HEK293 (cell line): ENCODE results near the gene CHD5.
A peak's percentile ranks its signal among the peaks of the same experiment; 100 is the strongest.

Source experiments
- CTCF ChIA-PET: fragments of 350-600 bp; formaldehyde crosslinking; extraction: SDS; loops from one replicate; lab custom pipeline; 2021; ENCODE audit warnings: antibody characterized with exemption; lab: Yijun Ruan, JAX
- POLR2A ChIA-PET: fragments of 300-600 bp; formaldehyde crosslinking; extraction: SDS; loops from one replicate; lab custom pipeline; 2020; ENCODE audit warnings: antibody characterized with exemption, inconsistent platforms; lab: Yijun Ruan, JAX
- H3K27ac ChIP-seq: fragments of 200-500 bp; sonication (Bioruptor generic); 2 replicates; pipeline ENCODE4 v1.5.1; 2014; ENCODE audit warnings: low read depth, low read length, control low read depth, inconsistent platforms; ENCODE audit errors: extremely low read depth
- H3K36me3 ChIP-seq, 2 experiments: fragments of 200-500 bp in 1 of 2; sonication (Bioruptor generic) in 1 of 2; 1 replicate in 1 of 2; 2 replicates in 1 of 2; pipeline ENCODE4 v1.5.1; 2014 to 2017; ENCODE audit warnings: inconsistent platforms in 2 of 2, low read length in 2 of 2; ENCODE audit not compliant: control insufficient read depth in 2 of 2, insufficient read depth in 1 of 2
- H3K4me1 ChIP-seq: fragments of 200-500 bp; sonication (Bioruptor generic); 2 replicates; pipeline ENCODE4 v1.5.1; 2014; ENCODE audit warnings: mild to moderate bottlenecking, low read length, inconsistent platforms; ENCODE audit not compliant: control insufficient read depth, insufficient read depth
- H3K4me3 ChIP-seq: 2 replicates; pipeline ENCODE4 v1.5.1; 2011; ENCODE audit warnings: low read depth, mild to moderate bottlenecking, control low read depth, low read length, moderate library complexity
- H3K9me3 ChIP-seq: fragments of 200-500 bp; sonication (Bioruptor generic); 2 replicates; pipeline ENCODE4 v1.5.1; 2014; ENCODE audit warnings: low read depth, low read length, inconsistent platforms; ENCODE audit not compliant: control insufficient read depth, insufficient read depth
- GLIS2 ChIP-seq: fragments of 450-650 bp; formaldehyde crosslinking; IDR thresholded peaks from 2 replicates; pipeline ENCODE4 v1.5.1; 2016; ENCODE audit warnings: missing biosample characterization, missing genetic modification characterization
- SCRT2 ChIP-seq: fragments of 450-650 bp; formaldehyde crosslinking; IDR thresholded peaks from 2 replicates; pipeline ENCODE4 v1.5.1; 2016; ENCODE audit warnings: missing biosample characterization, missing genetic modification characterization
- TRIM28 ChIP-seq: IDR thresholded peaks from 2 replicates; pipeline ENCODE4 v1.6.1; 2011; ENCODE audit warnings: low read length, control low read depth, borderline replicate concordance
- ZNF121 ChIP-seq: fragments of 450-650 bp; formaldehyde crosslinking; IDR thresholded peaks from 2 replicates; pipeline ENCODE4 v1.5.1; 2016; ENCODE audit warnings: missing biosample characterization, missing genetic modification characterization
- ZNF23 ChIP-seq: fragments of 450-650 bp; formaldehyde crosslinking; IDR thresholded peaks from 2 replicates; pipeline ENCODE4 v1.5.1; 2016; ENCODE audit warnings: missing biosample characterization, missing genetic modification characterization, borderline replicate concordance
- ZNF266 ChIP-seq: fragments of 450-650 bp; formaldehyde crosslinking; IDR thresholded peaks from 2 replicates; pipeline ENCODE4 v1.5.1; 2016; ENCODE audit warnings: missing biosample characterization, missing genetic modification characterization, low read depth
- ZNF292 ChIP-seq: fragments of 450-650 bp; formaldehyde crosslinking; IDR thresholded peaks from 2 replicates; pipeline ENCODE4 v1.5.1; 2016; ENCODE audit warnings: low read depth, missing biosample characterization, missing genetic modification characterization, borderline replicate concordance
- ZNF473 ChIP-seq: fragments of 450-650 bp; formaldehyde crosslinking; IDR thresholded peaks from 2 replicates; pipeline ENCODE4 v1.5.1; 2017; ENCODE audit warnings: missing biosample characterization, missing genetic modification characterization
- TF ChIP-seq, protein P1 (sequence below): fragments of 450-650 bp; formaldehyde crosslinking; IDR thresholded peaks from 2 replicates; pipeline ENCODE4 v1.5.1; 2017; ENCODE audit warnings: missing biosample characterization, missing genetic modification characterization
- TF ChIP-seq, protein P2 (sequence below): fragments of 450-650 bp; formaldehyde crosslinking; IDR thresholded peaks from 2 replicates; pipeline ENCODE4 v1.5.1; 2016; ENCODE audit warnings: missing biosample characterization, missing genetic modification characterization
- TF ChIP-seq, protein P3 (sequence below): fragments of 450-650 bp; formaldehyde crosslinking; IDR thresholded peaks from 2 replicates; pipeline ENCODE4 v1.5.1; 2016; ENCODE audit warnings: missing biosample characterization, missing genetic modification characterization
- TF ChIP-seq, protein P4 (sequence below): fragments of 450-650 bp; formaldehyde crosslinking; IDR thresholded peaks from 2 replicates; pipeline ENCODE4 v1.5.1; 2016; ENCODE audit warnings: missing biosample characterization, missing genetic modification characterization, borderline replicate concordance
- TF ChIP-seq, protein P5 (sequence below): fragments of 450-650 bp; formaldehyde crosslinking; IDR thresholded peaks from 2 replicates; pipeline ENCODE4 v1.5.1; 2016; ENCODE audit warnings: missing biosample characterization, missing genetic modification characterization

CHD5 gene

DNA sequence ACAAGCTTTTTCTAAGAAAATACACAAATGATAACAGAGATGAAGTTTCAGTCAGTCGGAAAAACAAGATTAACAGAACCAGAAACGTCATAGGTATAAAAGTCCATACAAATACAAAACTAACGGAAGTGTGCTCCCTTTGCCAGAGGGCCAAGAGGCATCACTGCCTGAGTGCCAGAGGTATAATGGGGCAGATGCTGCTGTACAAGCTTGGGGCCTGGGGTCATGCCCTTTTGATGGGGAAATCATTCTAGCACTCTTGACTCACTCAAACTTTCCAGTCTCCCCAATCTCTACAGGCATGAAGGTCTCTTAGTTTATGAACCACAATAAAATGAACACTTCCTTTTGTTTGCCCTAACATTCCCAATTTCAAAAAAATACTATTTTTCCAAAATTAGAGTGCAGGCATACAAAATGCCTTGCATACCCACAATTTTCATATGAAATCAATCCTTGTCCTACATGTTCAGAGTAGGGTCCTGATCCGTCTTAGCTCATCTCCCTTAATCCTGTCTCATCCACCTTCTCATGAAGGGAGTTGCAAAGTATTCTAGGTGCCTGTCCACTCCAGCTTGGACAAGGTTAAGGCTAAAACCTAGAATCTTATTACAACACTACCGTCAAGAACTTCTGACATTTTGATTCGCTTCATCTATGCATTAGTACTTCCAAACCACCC is 17.8 kb upstream of the CHD5 start (continued):
- TF ChIP-seq, protein P1, sequence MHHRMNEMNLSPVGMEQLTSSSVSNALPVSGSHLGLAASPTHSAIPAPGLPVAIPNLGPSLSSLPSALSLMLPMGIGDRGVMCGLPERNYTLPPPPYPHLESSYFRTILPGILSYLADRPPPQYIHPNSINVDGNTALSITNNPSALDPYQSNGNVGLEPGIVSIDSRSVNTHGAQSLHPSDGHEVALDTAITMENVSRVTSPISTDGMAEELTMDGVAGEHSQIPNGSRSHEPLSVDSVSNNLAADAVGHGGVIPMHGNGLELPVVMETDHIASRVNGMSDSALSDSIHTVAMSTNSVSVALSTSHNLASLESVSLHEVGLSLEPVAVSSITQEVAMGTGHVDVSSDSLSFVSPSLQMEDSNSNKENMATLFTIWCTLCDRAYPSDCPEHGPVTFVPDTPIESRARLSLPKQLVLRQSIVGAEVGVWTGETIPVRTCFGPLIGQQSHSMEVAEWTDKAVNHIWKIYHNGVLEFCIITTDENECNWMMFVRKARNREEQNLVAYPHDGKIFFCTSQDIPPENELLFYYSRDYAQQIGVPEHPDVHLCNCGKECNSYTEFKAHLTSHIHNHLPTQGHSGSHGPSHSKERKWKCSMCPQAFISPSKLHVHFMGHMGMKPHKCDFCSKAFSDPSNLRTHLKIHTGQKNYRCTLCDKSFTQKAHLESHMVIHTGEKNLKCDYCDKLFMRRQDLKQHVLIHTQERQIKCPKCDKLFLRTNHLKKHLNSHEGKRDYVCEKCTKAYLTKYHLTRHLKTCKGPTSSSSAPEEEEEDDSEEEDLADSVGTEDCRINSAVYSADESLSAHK (tag by site-specific recombination), result no peak
- TF ChIP-seq TRIM28 (no peak), SCRT2 (no peak)

DNA sequence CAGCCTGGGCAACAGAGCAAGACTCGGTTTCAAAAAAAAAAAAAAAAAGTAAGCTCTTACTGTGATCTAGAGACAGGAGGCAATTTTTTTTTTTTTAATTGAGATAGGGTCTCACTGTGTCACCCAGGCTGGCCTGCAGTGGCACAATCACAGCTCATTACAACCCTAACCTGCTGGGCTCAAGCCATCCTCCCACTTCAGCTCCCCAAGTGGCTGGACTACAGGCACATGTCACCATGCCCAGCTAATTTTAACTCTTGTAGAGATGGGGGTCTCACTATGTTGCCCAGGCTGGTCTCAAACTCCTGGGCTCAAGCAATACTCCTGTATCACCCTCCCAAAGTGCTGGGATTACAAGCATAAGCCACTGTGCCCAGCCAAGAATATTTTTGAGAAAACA is 11.8 kb upstream of the CHD5 start:
- H3K27ac ChIP-seq, result no peak overlapping the region
- CTCF ChIA-PET, result interaction anchor here (0.6 to 0.8 kb wide), 2 partner anchors 13 to 86 kb away, joined by 3 to 5 read pairs; no protein-coding TSS in a partner anchor
- H3K36me3 ChIP-seq, result peaks cover 74 to 97% of the 10 kb centered on the region in 2 experiments
- POLR2A ChIA-PET, result interaction anchor here (0.7 to 1.1 kb wide), 3 partner anchors 15 to 849 kb away, joined by 3 to 5 read pairs (median 4); no protein-coding TSS in a partner anchor
- no peak for TF ChIP-seq ZNF266 (tag by site-specific recombination)
- peak; percentile 58; the same call in 1 of the 2 replicates for TF ChIP-seq ZNF121 (tag by site-specific recombination)
- no peak overlapping the region for H3K4me3 ChIP-seq
- no peaks in the 10 kb centered on the region for H3K4me1 ChIP-seq
- H3K9me3 ChIP-seq, result no peaks in the 10 kb centered on the region

DNA sequence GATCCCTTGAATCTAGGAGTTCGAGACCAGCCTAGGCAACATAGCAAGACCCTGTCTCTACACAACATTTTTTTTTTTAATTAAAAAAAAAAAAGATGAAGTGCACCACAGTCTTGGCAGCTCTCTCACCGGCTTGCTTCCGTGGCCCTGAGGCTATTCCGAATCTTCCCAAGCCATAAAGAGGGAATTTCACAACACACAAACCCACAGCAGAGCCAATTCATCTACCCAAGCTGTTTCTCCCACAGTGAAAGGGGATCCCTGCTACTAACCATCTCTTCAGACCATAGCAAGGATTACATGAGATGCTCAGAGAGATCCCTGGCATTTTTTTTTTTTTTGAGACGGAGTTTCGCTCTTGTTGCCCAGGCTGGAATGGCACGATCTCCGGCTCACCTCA is 8.3 kb upstream of the CHD5 start:
- ChIA-PET CTCF (interaction anchor here (0.6 to 1.6 kb wide), 7 partner anchors 11 to 390 kb away, joined by 3 to 7 read pairs (median 4); no protein-coding TSS in a partner anchor), POLR2A (interaction anchor here (0.8 kb wide), 1 partner anchor 50 kb away, joined by 3 read pairs; no protein-coding TSS in a partner anchor)
- H3K36me3 ChIP-seq, result peaks cover 43 to 88% of the 10 kb centered on the region in 2 experiments

DNA sequence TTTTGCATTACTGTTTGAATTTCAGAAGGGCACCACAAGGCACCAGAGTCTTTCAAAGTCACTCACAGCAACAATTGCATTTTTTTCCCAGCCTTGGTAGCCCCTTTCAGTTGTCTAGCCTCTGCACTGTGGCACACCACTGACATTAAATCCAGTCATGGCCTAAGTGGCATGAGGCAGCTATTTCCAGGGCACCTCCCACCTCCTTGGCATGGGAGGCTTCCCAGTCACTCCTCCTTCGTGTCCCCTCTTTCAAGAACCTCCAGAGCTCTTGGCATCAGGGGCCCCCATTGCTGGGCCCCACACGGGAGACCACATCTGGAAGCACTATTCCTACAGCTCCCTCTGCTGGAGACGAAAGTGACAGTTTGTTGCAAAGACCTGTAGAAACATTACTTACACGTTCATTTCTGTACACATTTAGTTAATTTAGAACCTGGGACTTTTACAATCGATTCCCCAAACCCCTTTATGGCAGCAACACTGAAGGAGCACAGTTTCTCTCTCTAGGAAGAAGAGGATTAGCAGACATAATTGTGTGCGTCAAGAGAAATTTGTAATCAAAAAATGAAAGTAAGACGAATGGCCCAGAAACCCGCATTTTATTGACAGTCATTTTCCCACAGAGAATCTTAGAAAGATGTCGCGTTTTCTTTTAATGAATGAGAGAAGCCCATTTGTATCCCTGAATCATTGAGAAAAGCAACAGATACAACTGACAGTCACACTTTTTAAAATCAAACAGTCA is 5.7 kb upstream of the CHD5 start:
- H3K36me3 ChIP-seq, result peaks cover 25 to 65% of the 10 kb centered on the region in 2 experiments
- H3K4me1 ChIP-seq, result no peaks in the 10 kb centered on the region
- no peak overlapping the region for H3K27ac ChIP-seq
- no peaks in the 10 kb centered on the region for H3K9me3 ChIP-seq
- no peak overlapping the region for H3K4me3 ChIP-seq
- POLR2A ChIA-PET, result interaction anchor here (0.6 to 0.9 kb wide), 2 partner anchors 9 to 237 kb away, joined by 4 read pairs; no protein-coding TSS in a partner anchor
- CTCF ChIA-PET, result interaction anchor here (0.6 to 3.0 kb wide), 17 partner anchors 8 to 145 kb away, joined by 3 to 18 read pairs (median 4); partner anchors contain the start of genes RNF207 and RPL22
- TF ChIP-seq, protein P2, sequence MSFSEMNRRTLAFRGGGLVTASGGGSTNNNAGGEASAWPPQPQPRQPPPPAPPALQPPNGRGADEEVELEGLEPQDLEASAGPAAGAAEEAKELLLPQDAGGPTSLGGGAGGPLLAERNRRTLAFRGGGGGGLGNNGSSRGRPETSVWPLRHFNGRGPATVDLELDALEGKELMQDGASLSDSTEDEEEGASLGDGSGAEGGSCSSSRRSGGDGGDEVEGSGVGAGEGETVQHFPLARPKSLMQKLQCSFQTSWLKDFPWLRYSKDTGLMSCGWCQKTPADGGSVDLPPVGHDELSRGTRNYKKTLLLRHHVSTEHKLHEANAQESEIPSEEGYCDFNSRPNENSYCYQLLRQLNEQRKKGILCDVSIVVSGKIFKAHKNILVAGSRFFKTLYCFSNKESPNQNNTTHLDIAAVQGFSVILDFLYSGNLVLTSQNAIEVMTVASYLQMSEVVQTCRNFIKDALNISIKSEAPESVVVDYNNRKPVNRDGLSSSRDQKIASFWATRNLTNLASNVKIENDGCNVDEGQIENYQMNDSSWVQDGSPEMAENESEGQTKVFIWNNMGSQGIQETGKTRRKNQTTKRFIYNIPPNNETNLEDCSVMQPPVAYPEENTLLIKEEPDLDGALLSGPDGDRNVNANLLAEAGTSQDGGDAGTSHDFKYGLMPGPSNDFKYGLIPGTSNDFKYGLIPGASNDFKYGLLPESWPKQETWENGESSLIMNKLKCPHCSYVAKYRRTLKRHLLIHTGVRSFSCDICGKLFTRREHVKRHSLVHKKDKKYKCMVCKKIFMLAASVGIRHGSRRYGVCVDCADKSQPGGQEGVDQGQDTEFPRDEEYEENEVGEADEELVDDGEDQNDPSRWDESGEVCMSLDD (tag by site-specific recombination), result no peak
- TF ChIP-seq, protein P3, sequence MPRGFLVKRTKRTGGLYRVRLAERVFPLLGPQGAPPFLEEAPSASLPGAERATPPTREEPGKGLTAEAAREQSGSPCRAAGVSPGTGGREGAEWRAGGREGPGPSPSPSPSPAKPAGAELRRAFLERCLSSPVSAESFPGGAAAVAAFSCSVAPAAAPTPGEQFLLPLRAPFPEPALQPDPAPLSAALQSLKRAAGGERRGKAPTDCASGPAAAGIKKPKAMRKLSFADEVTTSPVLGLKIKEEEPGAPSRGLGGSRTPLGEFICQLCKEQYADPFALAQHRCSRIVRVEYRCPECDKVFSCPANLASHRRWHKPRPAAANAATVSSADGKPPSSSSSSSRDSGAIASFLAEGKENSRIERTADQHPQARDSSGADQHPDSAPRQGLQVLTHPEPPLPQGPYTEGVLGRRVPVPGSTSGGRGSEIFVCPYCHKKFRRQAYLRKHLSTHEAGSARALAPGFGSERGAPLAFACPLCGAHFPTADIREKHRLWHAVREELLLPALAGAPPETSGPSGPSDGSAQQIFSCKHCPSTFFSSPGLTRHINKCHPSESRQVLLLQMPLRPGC (tag by site-specific recombination), result no peak
- TF ChIP-seq ZNF473 (tag by site-specific recombination), result no peak
- TF ChIP-seq, protein P4, sequence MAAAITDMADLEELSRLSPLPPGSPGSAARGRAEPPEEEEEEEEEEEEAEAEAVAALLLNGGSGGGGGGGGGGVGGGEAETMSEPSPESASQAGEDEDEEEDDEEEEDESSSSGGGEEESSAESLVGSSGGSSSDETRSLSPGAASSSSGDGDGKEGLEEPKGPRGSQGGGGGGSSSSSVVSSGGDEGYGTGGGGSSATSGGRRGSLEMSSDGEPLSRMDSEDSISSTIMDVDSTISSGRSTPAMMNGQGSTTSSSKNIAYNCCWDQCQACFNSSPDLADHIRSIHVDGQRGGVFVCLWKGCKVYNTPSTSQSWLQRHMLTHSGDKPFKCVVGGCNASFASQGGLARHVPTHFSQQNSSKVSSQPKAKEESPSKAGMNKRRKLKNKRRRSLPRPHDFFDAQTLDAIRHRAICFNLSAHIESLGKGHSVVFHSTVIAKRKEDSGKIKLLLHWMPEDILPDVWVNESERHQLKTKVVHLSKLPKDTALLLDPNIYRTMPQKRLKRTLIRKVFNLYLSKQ, result no peak
- no peak for TF ChIP-seq ZNF292 (tag by site-specific recombination)

More for the DNA sequence above, 8.3 kb upstream of the CHD5 start:
- Histone ChIP-seq H3K9me3 (no peaks in the 10 kb centered on the region), H3K27ac (no peak overlapping the region), H3K4me1 (no peaks in the 10 kb centered on the region), H3K4me3 (no peak overlapping the region)
- TF ChIP-seq, protein P4, result no peak
- no peak for TF ChIP-seq ZNF23
- TF ChIP-seq, protein P5, sequence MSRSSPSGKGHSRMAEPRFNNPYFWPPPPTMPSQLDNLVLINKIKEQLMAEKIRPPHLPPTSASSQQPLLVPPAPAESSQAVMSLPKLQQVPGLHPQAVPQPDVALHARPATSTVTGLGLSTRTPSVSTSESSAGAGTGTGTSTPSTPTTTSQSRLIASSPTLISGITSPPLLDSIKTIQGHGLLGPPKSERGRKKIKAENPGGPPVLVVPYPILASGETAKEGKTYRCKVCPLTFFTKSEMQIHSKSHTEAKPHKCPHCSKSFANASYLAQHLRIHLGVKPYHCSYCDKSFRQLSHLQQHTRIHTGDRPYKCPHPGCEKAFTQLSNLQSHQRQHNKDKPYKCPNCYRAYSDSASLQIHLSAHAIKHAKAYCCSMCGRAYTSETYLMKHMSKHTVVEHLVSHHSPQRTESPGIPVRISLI (tag by site-specific recombination), result 0 out of 2 replicates have a peak, but pooled peaks have one; percentile 33
- TF ChIP-seq GLIS2 (tag by site-specific recombination), result no peak
